Osteoblast (primary cell): ENCODE measurements around the gene CAMTA1. TPM values are rescaled to one million over a fixed set of nuclear protein-coding genes. Genes with fewer than 3 reads are reported as not detected.

Experiments used
- DNase-seq: peaks from one replicate; pipeline ENCODE4 v3.0.0; 2011; ENCODE audit warnings: low spot score, mixed read lengths; ENCODE audit not compliant: insufficient read length; ENCODE audit errors: missing footprints
- H2AFZ ChIP-seq: 2 replicates; pipeline ENCODE4 v1.6.0; 2011; ENCODE audit warnings: mild to moderate bottlenecking, low read length
- H3K27ac ChIP-seq: 2 replicates; pipeline ENCODE4 v1.5.1; 2011; ENCODE audit warnings: mild to moderate bottlenecking, low read depth, low read length, moderate library complexity
- H3K27me3 ChIP-seq: 2 replicates; pipeline ENCODE4 v1.6.0; 2012; ENCODE audit warnings: mild to moderate bottlenecking, control low read depth, inconsistent platforms, low read length, moderate library complexity; ENCODE audit not compliant: insufficient read depth
- H3K36me3 ChIP-seq: 2 replicates; pipeline ENCODE4 v1.5.1; 2011; ENCODE audit warnings: mild to moderate bottlenecking, low read length, control low read depth, moderate library complexity; ENCODE audit not compliant: insufficient read depth
- H3K4me1 ChIP-seq: 2 replicates; pipeline ENCODE4 v1.5.1; 2011; ENCODE audit warnings: mild to moderate bottlenecking, low read length, control low read depth, moderate library complexity; ENCODE audit not compliant: insufficient read depth
- H3K4me2 ChIP-seq: 2 replicates; pipeline ENCODE4 v1.6.0; 2011; ENCODE audit warnings: mild to moderate bottlenecking, low read length; ENCODE audit not compliant: insufficient read depth
- H3K4me3 ChIP-seq: fragments of 200-600 bp; sonication (generic); 3 replicates; pipeline ENCODE4 v1.5.1; 2012; ENCODE audit warnings: mild to moderate bottlenecking, low read length, inconsistent platforms; ENCODE audit not compliant: insufficient read depth
- H3K79me2 ChIP-seq: 2 replicates; pipeline ENCODE4 v1.6.0; 2012; ENCODE audit warnings: mild to moderate bottlenecking, low read length, control low read depth, inconsistent platforms; ENCODE audit not compliant: insufficient read depth
- H3K9me3 ChIP-seq: 2 replicates; pipeline ENCODE4 v1.5.1; 2011; ENCODE audit warnings: low read depth, low read length, control low read depth
- H4K20me1 ChIP-seq: 2 replicates; pipeline ENCODE4 v1.6.0; 2012; ENCODE audit warnings: mild to moderate bottlenecking, low read length, control low read depth; ENCODE audit not compliant: insufficient read depth
- total RNA-seq: library from RNA; depleted of rRNA; stranded (reverse); fragments of >200 nt; gene quantifications from 2 replicates; pipeline ENCODE4 v1.2.3, GENCODE V29; 2012
- TF ChIP-seq, protein P1 (sequence below): IDR thresholded peaks from 2 replicates; pipeline ENCODE4 v1.5.1; 2011; ENCODE audit warnings: mild to moderate bottlenecking, low read depth, low read length, moderate library complexity; ENCODE audit errors: extremely low read depth

CAMTA1 gene
- total RNA-seq, 1 donor, result 47.4 TPM

DNA sequence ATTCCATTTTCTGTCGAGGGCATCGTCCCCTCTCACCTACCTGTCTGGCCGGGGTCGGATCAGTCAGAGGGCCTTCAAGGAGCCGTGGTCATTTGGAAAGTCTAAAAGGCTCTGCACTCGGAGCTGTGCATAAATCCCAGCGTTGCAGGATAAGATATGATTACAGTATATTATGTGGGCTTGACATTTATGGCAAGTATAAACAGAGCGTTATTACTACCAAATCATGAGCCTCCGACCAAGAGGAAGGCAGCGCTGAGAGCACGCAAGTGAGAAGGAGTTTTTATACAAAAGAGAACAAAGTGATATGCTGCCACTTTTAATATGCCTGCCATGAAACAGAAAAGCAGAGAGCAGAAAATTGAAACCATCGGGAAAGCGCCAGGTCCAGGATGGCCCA lies 566.4 kb downstream of the CAMTA1 start:
- TF ChIP-seq, protein P1, sequence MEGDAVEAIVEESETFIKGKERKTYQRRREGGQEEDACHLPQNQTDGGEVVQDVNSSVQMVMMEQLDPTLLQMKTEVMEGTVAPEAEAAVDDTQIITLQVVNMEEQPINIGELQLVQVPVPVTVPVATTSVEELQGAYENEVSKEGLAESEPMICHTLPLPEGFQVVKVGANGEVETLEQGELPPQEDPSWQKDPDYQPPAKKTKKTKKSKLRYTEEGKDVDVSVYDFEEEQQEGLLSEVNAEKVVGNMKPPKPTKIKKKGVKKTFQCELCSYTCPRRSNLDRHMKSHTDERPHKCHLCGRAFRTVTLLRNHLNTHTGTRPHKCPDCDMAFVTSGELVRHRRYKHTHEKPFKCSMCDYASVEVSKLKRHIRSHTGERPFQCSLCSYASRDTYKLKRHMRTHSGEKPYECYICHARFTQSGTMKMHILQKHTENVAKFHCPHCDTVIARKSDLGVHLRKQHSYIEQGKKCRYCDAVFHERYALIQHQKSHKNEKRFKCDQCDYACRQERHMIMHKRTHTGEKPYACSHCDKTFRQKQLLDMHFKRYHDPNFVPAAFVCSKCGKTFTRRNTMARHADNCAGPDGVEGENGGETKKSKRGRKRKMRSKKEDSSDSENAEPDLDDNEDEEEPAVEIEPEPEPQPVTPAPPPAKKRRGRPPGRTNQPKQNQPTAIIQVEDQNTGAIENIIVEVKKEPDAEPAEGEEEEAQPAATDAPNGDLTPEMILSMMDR, result no peak
- H3K4me3 ChIP-seq, result no peak overlapping the region
- no peaks in the 10 kb centered on the region for H3K9me3 ChIP-seq
- no peak overlapping the region for H3K4me2 ChIP-seq
- H3K36me3 ChIP-seq, result no peaks in the 10 kb centered on the region
- no peak for DNase-seq
- H4K20me1 ChIP-seq, result no peaks in the 10 kb centered on the region
- no peaks in the 10 kb centered on the region for H3K4me1 ChIP-seq
- H3K27me3 ChIP-seq, result no peaks in the 10 kb centered on the region
- H2AFZ ChIP-seq, result no peak overlapping the region
- H3K79me2 ChIP-seq, result no peaks in the 10 kb centered on the region
- H3K27ac ChIP-seq, result no peak overlapping the region

DNA sequence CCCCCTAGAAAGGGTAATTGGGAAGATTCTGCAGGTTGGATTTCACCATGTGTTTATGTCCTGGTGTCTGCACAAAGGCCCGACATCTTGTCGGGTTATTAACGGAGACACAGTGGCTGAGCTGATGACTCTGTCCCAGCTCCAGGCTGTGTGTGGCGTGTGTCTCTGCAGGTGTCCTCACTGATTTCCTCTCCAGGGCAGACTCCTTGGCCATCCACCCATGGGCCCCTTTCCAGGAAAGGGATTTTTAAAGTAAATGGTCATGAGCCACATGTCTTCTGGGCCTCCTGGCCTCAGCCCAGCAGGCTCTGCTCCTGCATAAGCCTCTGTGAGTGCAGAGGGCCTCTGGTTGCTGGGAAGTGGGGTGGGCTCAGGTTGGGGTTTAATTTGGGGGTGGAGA lies 567.1 kb downstream of the CAMTA1 start:
- Histone ChIP-seq H3K79me2 (no peaks in the 10 kb centered on the region), H3K4me1 (no peaks in the 10 kb centered on the region), H3K27ac (no peak overlapping the region), H3K9me3 (no peaks in the 10 kb centered on the region), H3K36me3 (no peaks in the 10 kb centered on the region), H2AFZ (no peak overlapping the region), H3K4me3 (no peak overlapping the region), H3K27me3 (no peaks in the 10 kb centered on the region), H3K4me2 (no peak overlapping the region), H4K20me1 (no peaks in the 10 kb centered on the region)
- TF ChIP-seq, protein P1, result no peak
- no peak for DNase-seq

DNA sequence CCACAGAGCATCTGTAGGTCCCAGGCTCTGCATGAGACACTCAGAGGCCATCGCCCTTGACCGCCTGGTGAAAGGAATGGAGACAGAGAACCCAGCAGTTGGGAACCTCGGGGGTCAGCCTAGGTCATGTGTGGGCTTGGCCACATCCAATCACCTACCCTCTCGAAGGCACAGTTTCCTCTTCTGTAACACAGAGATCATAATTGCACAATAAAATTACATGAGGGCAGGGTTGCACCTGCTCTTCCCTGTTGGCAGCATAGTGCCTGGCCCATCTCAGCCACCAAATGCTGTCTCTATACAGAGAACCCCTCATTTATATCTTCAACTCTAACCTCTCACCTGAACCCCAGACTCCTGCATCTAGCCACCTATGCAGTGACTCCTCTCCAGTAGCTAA lies 567.7 kb downstream of the CAMTA1 start:
- H3K4me1 ChIP-seq, result no peaks in the 10 kb centered on the region
- no peak overlapping the region for H2AFZ ChIP-seq
- H3K4me2 ChIP-seq, result no peak overlapping the region
- no peaks in the 10 kb centered on the region for H3K36me3 ChIP-seq
- H3K27ac ChIP-seq, result no peak overlapping the region
- DNase-seq, result no peak
- H3K4me3 ChIP-seq, result no peak overlapping the region
- H3K27me3 ChIP-seq, result no peaks in the 10 kb centered on the region
- TF ChIP-seq, protein P1, result no peak
- H3K9me3 ChIP-seq, result no peaks in the 10 kb centered on the region
- no peaks in the 10 kb centered on the region for H4K20me1 ChIP-seq
- no peaks in the 10 kb centered on the region for H3K79me2 ChIP-seq

DNA sequence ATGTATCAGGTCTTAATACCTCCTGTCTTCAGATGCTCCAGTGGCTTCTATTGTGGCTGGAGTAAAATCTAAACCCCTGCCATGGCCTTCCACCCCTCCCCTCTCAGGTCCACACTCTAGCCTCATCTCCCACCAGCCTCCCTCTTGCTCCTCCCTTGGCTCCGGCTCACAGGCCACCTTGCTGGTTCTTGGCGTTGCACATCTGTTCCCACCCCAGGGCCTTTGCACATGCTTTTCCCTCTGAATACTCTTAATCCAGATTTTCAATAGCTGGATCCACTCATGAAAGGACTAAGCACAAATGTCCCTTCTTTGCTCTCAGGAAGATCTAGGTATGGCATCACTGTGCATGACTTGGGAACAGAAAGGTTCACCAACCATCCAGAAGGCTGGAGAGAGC lies 570.4 kb downstream of the CAMTA1 start:
- Histone ChIP-seq H2AFZ (no peak overlapping the region), H3K4me1 (no peaks in the 10 kb centered on the region), H3K9me3 (no peaks in the 10 kb centered on the region), H3K27ac (no peak overlapping the region), H3K4me2 (no peak overlapping the region), H4K20me1 (no peaks in the 10 kb centered on the region), H3K79me2 (no peaks in the 10 kb centered on the region), H3K27me3 (no peaks in the 10 kb centered on the region), H3K4me3 (no peak overlapping the region), H3K36me3 (no peaks in the 10 kb centered on the region)
- no peak for DNase-seq
- TF ChIP-seq, protein P1, result no peak
